Activated T-helper 17 cell treated with anti-CD3 and anti-CD28 coated beads, Interleukin-2, amount 50 U/mL, for 72 hours (primary cell): ENCODE results near the gene AVEN. TPM values are rescaled to one million over a fixed set of nuclear protein-coding genes. Genes with fewer than 3 reads are reported as not detected.
A peak's percentile ranks its signal among the peaks of the same experiment; 100 is the strongest.
"Not testable (repeated sequence)": the region's sequence is repeated elsewhere in the genome, so short reads cannot be mapped to it uniquely, and the experiment has no call there.

Source experiments
- ATAC-seq: fragments of 150-1000 bp; cut with Tn5 transposase; replicated peaks from 2 replicates; pipeline ENCODE4 v1.10.0; 2021; ENCODE audit warnings: mild to moderate bottlenecking, moderate library complexity
- H3K27ac Mint-ChIP-seq: one replicate; pipeline ENCODE4 v1.8.0; 2022; ENCODE audit warnings: mixed read lengths
- H3K27me3 Mint-ChIP-seq: one replicate; pipeline ENCODE4 v1.8.0; 2022; ENCODE audit warnings: mixed read lengths
- H3K36me3 Mint-ChIP-seq: one replicate; pipeline ENCODE4 v1.8.0; 2022; ENCODE audit warnings: low read depth, mild to moderate bottlenecking, mixed read lengths
- H3K4me1 Mint-ChIP-seq: one replicate; pipeline ENCODE4 v1.8.0; 2022; ENCODE audit warnings: mixed read lengths
- H3K4me3 Mint-ChIP-seq: one replicate; pipeline ENCODE4 v1.8.0; 2022; ENCODE audit warnings: mild to moderate bottlenecking, mixed read lengths
- H3K9me3 Mint-ChIP-seq: one replicate; pipeline ENCODE4 v1.8.0; 2022; ENCODE audit warnings: mixed read lengths
- total RNA-seq, 2 donors: library from RNA; stranded (reverse); gene quantifications; one replicate each; pipeline ENCODE4 v1.2.3, GENCODE V29; 2022

The AVEN gene
- total RNA-seq, 2 donors from 2014 or later, result 10.7 to 17.5 TPM

GRCh38 chr15:34054081-34054707 lies 15.2 kb upstream of the AVEN start:
- no peak overlapping the region for H3K4me3 Mint-ChIP-seq
- peaks cover 19% of the 10 kb centered on the region for H3K9me3 Mint-ChIP-seq
- no peak for ATAC-seq
- no peak overlapping the region for H3K27ac Mint-ChIP-seq
- H3K36me3 Mint-ChIP-seq, result peaks cover 12% of the 10 kb centered on the region
- peaks cover 3% of the 10 kb centered on the region for H3K4me1 Mint-ChIP-seq
- H3K27me3 Mint-ChIP-seq, result peaks cover 3% of the 10 kb centered on the region

- not testable (repeated sequence) for H3K4me1 Mint-ChIP-seq, H3K27me3 Mint-ChIP-seq, ATAC-seq, H3K4me3 Mint-ChIP-seq, H3K27ac Mint-ChIP-seq
- Mint-ChIP-seq H3K9me3 (peaks cover 21% of the 10 kb centered on the region), H3K36me3 (peaks cover 15% of the 10 kb centered on the region)
Measured at GRCh38 chr15:34050385-34050784, 11.4 kb upstream of the AVEN start.

GRCh38 chr15:34049112-34049511 lies 10.1 kb upstream of the AVEN start:
- H3K4me1 Mint-ChIP-seq, result peaks cover 5% of the 10 kb centered on the region
- H3K9me3 Mint-ChIP-seq, result peaks cover 21% of the 10 kb centered on the region
- no peak overlapping the region for H3K27ac Mint-ChIP-seq
- H3K36me3 Mint-ChIP-seq, result peaks cover 15% of the 10 kb centered on the region
- H3K4me3 Mint-ChIP-seq, result no peak overlapping the region
- H3K27me3 Mint-ChIP-seq, result peaks cover 3% of the 10 kb centered on the region
- ATAC-seq, result no peak

- H3K27me3 Mint-ChIP-seq, result peaks cover 3% of the 10 kb centered on the region
- H3K4me3 Mint-ChIP-seq, result no peak overlapping the region
- H3K36me3 Mint-ChIP-seq, result peaks cover 15% of the 10 kb centered on the region
- no peak for ATAC-seq
- peaks cover 10% of the 10 kb centered on the region for H3K4me1 Mint-ChIP-seq
- H3K9me3 Mint-ChIP-seq, result peaks cover 21% of the 10 kb centered on the region
- no peak overlapping the region for H3K27ac Mint-ChIP-seq
Measured at GRCh38 chr15:34047893-34048775, 9.1 kb upstream of the AVEN start.

- Mint-ChIP-seq H3K27ac (no peak overlapping the region), H3K9me3 (peaks cover 21% of the 10 kb centered on the region), H3K4me1 (peaks cover 7% of the 10 kb centered on the region), H3K27me3 (peaks cover 3% of the 10 kb centered on the region), H3K4me3 (no peak overlapping the region), H3K36me3 (peaks cover 15% of the 10 kb centered on the region)
- ATAC-seq, result no peak
Measured at GRCh38 chr15:34046471-34047145, 7.6 kb upstream of the AVEN start.

GRCh38 chr15:34043813-34044212 lies 4.8 kb upstream of the AVEN start:
- Mint-ChIP-seq H3K36me3 (no peaks in the 10 kb centered on the region), H3K4me1 (peaks cover 18% of the 10 kb centered on the region), H3K9me3 (no peaks in the 10 kb centered on the region), H3K27ac (peak overlapping the region; percentile 2), H3K27me3 (no peaks in the 10 kb centered on the region), H3K4me3 (peak overlapping the region; percentile 8)
- no peak for ATAC-seq

- Mint-ChIP-seq H3K27ac (peak overlapping the region; percentile 2), H3K9me3 (no peaks in the 10 kb centered on the region), H3K27me3 (no peaks in the 10 kb centered on the region), H3K4me1 (peaks cover 18% of the 10 kb centered on the region), H3K36me3 (no peaks in the 10 kb centered on the region), H3K4me3 (peak overlapping the region; percentile 8)
- ATAC-seq, result no peak
Measured at GRCh38 chr15:34043391-34043790, 4.4 kb upstream of the AVEN start.

GRCh38 chr15:34039790-34040113 lies 748 bp upstream of the AVEN start:
- Mint-ChIP-seq H3K27ac (peak overlapping the region; percentile 91), H3K4me1 (peaks cover 18% of the 10 kb centered on the region), H3K4me3 (peak overlapping the region; percentile 79), H3K27me3 (no peaks in the 10 kb centered on the region), H3K36me3 (no peaks in the 10 kb centered on the region), H3K9me3 (no peaks in the 10 kb centered on the region)
- ATAC-seq, result no peak

- Mint-ChIP-seq H3K9me3 (no peaks in the 10 kb centered on the region), H3K27me3 (no peaks in the 10 kb centered on the region), H3K27ac (peak overlapping the region; percentile 85), H3K4me1 (peaks cover 11% of the 10 kb centered on the region), H3K4me3 (peak overlapping the region; percentile 90), H3K36me3 (no peaks in the 10 kb centered on the region)
- ATAC-seq, result peak; percentile 73
Measured at GRCh38 chr15:34038023-34038870, 757 bp downstream of the AVEN start.

- no peak overlapping the region for H3K4me3 Mint-ChIP-seq
- no peaks in the 10 kb centered on the region for H3K27me3 Mint-ChIP-seq
- no peak overlapping the region for H3K27ac Mint-ChIP-seq
- H3K36me3 Mint-ChIP-seq, result no peaks in the 10 kb centered on the region
- peak; percentile 84 for ATAC-seq
- no peaks in the 10 kb centered on the region for H3K9me3 Mint-ChIP-seq
- H3K4me1 Mint-ChIP-seq, result peaks cover 5% of the 10 kb centered on the region
Measured at GRCh38 chr15:34031987-34032760, 6.8 kb downstream of the AVEN start.

GRCh38 chr15:34027606-34028005 lies 11.4 kb downstream of the AVEN start:
- Mint-ChIP-seq H3K27me3 (no peaks in the 10 kb centered on the region), H3K36me3 (no peaks in the 10 kb centered on the region), H3K4me1 (peaks cover 9% of the 10 kb centered on the region), H3K27ac (no peak overlapping the region), H3K9me3 (no peaks in the 10 kb centered on the region), H3K4me3 (no peak overlapping the region)
- no peak for ATAC-seq

- Mint-ChIP-seq H3K9me3 (no peaks in the 10 kb centered on the region), H3K4me1 (peaks cover 4% of the 10 kb centered on the region), H3K27ac (no peak overlapping the region), H3K4me3 (no peak overlapping the region), H3K36me3 (no peaks in the 10 kb centered on the region), H3K27me3 (no peaks in the 10 kb centered on the region)
- ATAC-seq, result no peak
Measured at GRCh38 chr15:34025252-34025651, 13.8 kb downstream of the AVEN start.

- H3K36me3 Mint-ChIP-seq, result no peaks in the 10 kb centered on the region
- no peaks in the 10 kb centered on the region for H3K9me3 Mint-ChIP-seq
- no peak for ATAC-seq
- H3K27me3 Mint-ChIP-seq, result no peaks in the 10 kb centered on the region
- H3K27ac Mint-ChIP-seq, result no peak overlapping the region
- peaks cover 4% of the 10 kb centered on the region for H3K4me1 Mint-ChIP-seq
- no peak overlapping the region for H3K4me3 Mint-ChIP-seq
Measured at GRCh38 chr15:34023907-34024306, 15.1 kb downstream of the AVEN start.
